Activated T-helper 17 cell treated with anti-CD3 and anti-CD28 coated beads, Interleukin-2, amount 50 U/mL, for 72 hours (primary cell): ENCODE data around the gene FBXL7. TPM values are rescaled to one million over a fixed set of nuclear protein-coding genes. Genes with fewer than 3 reads are reported as not detected.

Experiments used
- ATAC-seq: fragments of 150-1000 bp; cut with Tn5 transposase; replicated peaks from 2 replicates; pipeline ENCODE4 v1.10.0; 2021; ENCODE audit warnings: mild to moderate bottlenecking, moderate library complexity
- H3K27ac Mint-ChIP-seq: one replicate; pipeline ENCODE4 v1.8.0; 2022; ENCODE audit warnings: mixed read lengths
- H3K27me3 Mint-ChIP-seq: one replicate; pipeline ENCODE4 v1.8.0; 2022; ENCODE audit warnings: mixed read lengths
- H3K36me3 Mint-ChIP-seq: one replicate; pipeline ENCODE4 v1.8.0; 2022; ENCODE audit warnings: low read depth, mild to moderate bottlenecking, mixed read lengths
- H3K4me1 Mint-ChIP-seq: one replicate; pipeline ENCODE4 v1.8.0; 2022; ENCODE audit warnings: mixed read lengths
- H3K4me3 Mint-ChIP-seq: one replicate; pipeline ENCODE4 v1.8.0; 2022; ENCODE audit warnings: mild to moderate bottlenecking, mixed read lengths
- H3K9me3 Mint-ChIP-seq: one replicate; pipeline ENCODE4 v1.8.0; 2022; ENCODE audit warnings: mixed read lengths
- total RNA-seq, 2 donors: library from RNA; stranded (reverse); gene quantifications; one replicate each; pipeline ENCODE4 v1.2.3, GENCODE V29; 2022

The FBXL7 gene
- total RNA-seq, 2 donors from 2014 or later = not detected

- no peaks in the 10 kb centered on the region for H3K9me3 Mint-ChIP-seq
- no peak overlapping the region for H3K27ac Mint-ChIP-seq
- no peak overlapping the region for H3K4me3 Mint-ChIP-seq
- no peaks in the 10 kb centered on the region for H3K36me3 Mint-ChIP-seq
- ATAC-seq = no peak
- no peaks in the 10 kb centered on the region for H3K27me3 Mint-ChIP-seq
- H3K4me1 Mint-ChIP-seq = no peaks in the 10 kb centered on the region
Observed at GRCh38 chr5:15904899-15905830, 405.2 kb downstream of the FBXL7 start.

- no peak for ATAC-seq
- Mint-ChIP-seq H3K27me3 (no peaks in the 10 kb centered on the region), H3K36me3 (no peaks in the 10 kb centered on the region), H3K9me3 (peaks cover 4% of the 10 kb centered on the region), H3K4me1 (no peaks in the 10 kb centered on the region), H3K27ac (no peak overlapping the region), H3K4me3 (no peak overlapping the region)
Observed at GRCh38 chr5:15914638-15915037, 414.7 kb downstream of the FBXL7 start.

GRCh38 chr5:15926586-15926985 is 426.6 kb downstream of the FBXL7 start:
- no peaks in the 10 kb centered on the region for H3K27me3 Mint-ChIP-seq

GRCh38 chr5:15927710-15928380 is 427.9 kb downstream of the FBXL7 start:
- Mint-ChIP-seq H3K27me3 (no peaks in the 10 kb centered on the region), H3K4me1 (no peaks in the 10 kb centered on the region), H3K9me3 (peaks cover 6% of the 10 kb centered on the region), H3K4me3 (no peak overlapping the region), H3K36me3 (no peaks in the 10 kb centered on the region), H3K27ac (no peak overlapping the region)
- no peak for ATAC-seq

More at GRCh38 chr5:15926586-15926985, 426.6 kb downstream of the FBXL7 start:
- ATAC-seq = no peak
- Mint-ChIP-seq H3K9me3 (peaks cover 4% of the 10 kb centered on the region), H3K27ac (no peak overlapping the region), H3K4me1 (no peaks in the 10 kb centered on the region), H3K4me3 (no peak overlapping the region), H3K36me3 (no peaks in the 10 kb centered on the region)

GRCh38 chr5:15929611-15930263 is 429.8 kb downstream of the FBXL7 start:
- no peaks in the 10 kb centered on the region for H3K36me3 Mint-ChIP-seq
- no peaks in the 10 kb centered on the region for H3K4me1 Mint-ChIP-seq
- H3K27me3 Mint-ChIP-seq = no peaks in the 10 kb centered on the region
- H3K9me3 Mint-ChIP-seq = peaks cover 6% of the 10 kb centered on the region
- no peak overlapping the region for H3K4me3 Mint-ChIP-seq
- ATAC-seq = no peak
- H3K27ac Mint-ChIP-seq = no peak overlapping the region

GRCh38 chr5:15932066-15932465 is 432.1 kb downstream of the FBXL7 start:
- peaks cover 6% of the 10 kb centered on the region for H3K9me3 Mint-ChIP-seq
- H3K4me1 Mint-ChIP-seq = no peaks in the 10 kb centered on the region
- H3K36me3 Mint-ChIP-seq = no peaks in the 10 kb centered on the region
- ATAC-seq = no peak
- no peaks in the 10 kb centered on the region for H3K27me3 Mint-ChIP-seq
- H3K4me3 Mint-ChIP-seq = no peak overlapping the region
- H3K27ac Mint-ChIP-seq = no peak overlapping the region

GRCh38 chr5:15933259-15934207 is 433.6 kb downstream of the FBXL7 start:
- Mint-ChIP-seq H3K27ac (no peak overlapping the region), H3K27me3 (no peaks in the 10 kb centered on the region), H3K9me3 (peaks cover 15% of the 10 kb centered on the region), H3K36me3 (no peaks in the 10 kb centered on the region), H3K4me1 (no peaks in the 10 kb centered on the region), H3K4me3 (no peak overlapping the region)
- no peak for ATAC-seq

GRCh38 chr5:15936505-15937245 is 436.7 kb downstream of the FBXL7 start:
- no peaks in the 10 kb centered on the region for H3K27me3 Mint-ChIP-seq
- H3K36me3 Mint-ChIP-seq = no peaks in the 10 kb centered on the region
- no peak overlapping the region for H3K27ac Mint-ChIP-seq
- H3K4me3 Mint-ChIP-seq = no peak overlapping the region
- no peak for ATAC-seq
- H3K9me3 Mint-ChIP-seq = peaks cover 17% of the 10 kb centered on the region
- no peaks in the 10 kb centered on the region for H3K4me1 Mint-ChIP-seq

GRCh38 chr5:15937708-15938107 is 437.7 kb downstream of the FBXL7 start:
- Mint-ChIP-seq H3K27ac (no peak overlapping the region), H3K4me3 (no peak overlapping the region), H3K36me3 (no peaks in the 10 kb centered on the region), H3K4me1 (no peaks in the 10 kb centered on the region), H3K27me3 (no peaks in the 10 kb centered on the region), H3K9me3 (peaks cover 16% of the 10 kb centered on the region)
- ATAC-seq = no peak

- H3K36me3 Mint-ChIP-seq = no peaks in the 10 kb centered on the region
- no peaks in the 10 kb centered on the region for H3K4me1 Mint-ChIP-seq
- H3K27me3 Mint-ChIP-seq = no peaks in the 10 kb centered on the region
- peaks cover 16% of the 10 kb centered on the region for H3K9me3 Mint-ChIP-seq
- H3K27ac Mint-ChIP-seq = no peak overlapping the region
- no peak for ATAC-seq
- H3K4me3 Mint-ChIP-seq = no peak overlapping the region
Observed at GRCh38 chr5:15938186-15938585, 438.2 kb downstream of the FBXL7 start.

- Mint-ChIP-seq H3K4me3 (no peak overlapping the region), H3K4me1 (no peaks in the 10 kb centered on the region), H3K27ac (no peak overlapping the region), H3K36me3 (no peaks in the 10 kb centered on the region), H3K9me3 (peaks cover 16% of the 10 kb centered on the region), H3K27me3 (no peaks in the 10 kb centered on the region)
- no peak for ATAC-seq
Observed at GRCh38 chr5:15938961-15939360, 439.0 kb downstream of the FBXL7 start.

GRCh38 chr5:15940905-15941304 is 440.9 kb downstream of the FBXL7 start:
- Mint-ChIP-seq H3K27me3 (no peaks in the 10 kb centered on the region), H3K27ac (no peak overlapping the region), H3K36me3 (no peaks in the 10 kb centered on the region), H3K4me3 (no peak overlapping the region), H3K4me1 (no peaks in the 10 kb centered on the region), H3K9me3 (peaks cover 16% of the 10 kb centered on the region)
- ATAC-seq = no peak

GRCh38 chr5:15943487-15943886 is 443.5 kb downstream of the FBXL7 start:
- no peak overlapping the region for H3K27ac Mint-ChIP-seq
- H3K36me3 Mint-ChIP-seq = no peaks in the 10 kb centered on the region
- peaks cover 6% of the 10 kb centered on the region for H3K9me3 Mint-ChIP-seq
- no peaks in the 10 kb centered on the region for H3K27me3 Mint-ChIP-seq
- ATAC-seq = no peak
- H3K4me3 Mint-ChIP-seq = no peak overlapping the region
- H3K4me1 Mint-ChIP-seq = no peaks in the 10 kb centered on the region
